Measurements from ENCODE around the gene TSPEAR.

TSPEAR gene

GRCh38 chr21:44682580-44683151 is 28.7 kb downstream of the TSPEAR start:
- no peak for TF ChIP-seq CTCF (IDR thresholded peaks at IDR 0.05; ENCODE audit: control insufficient read depth, extremely low read depth, insufficient read depth)
- no peak for DNase-seq (ENCODE audit: low read depth)
- no peak overlapping the region for H3K4me3 ChIP-seq (ENCODE audit: low read depth, low read length)

DNA sequence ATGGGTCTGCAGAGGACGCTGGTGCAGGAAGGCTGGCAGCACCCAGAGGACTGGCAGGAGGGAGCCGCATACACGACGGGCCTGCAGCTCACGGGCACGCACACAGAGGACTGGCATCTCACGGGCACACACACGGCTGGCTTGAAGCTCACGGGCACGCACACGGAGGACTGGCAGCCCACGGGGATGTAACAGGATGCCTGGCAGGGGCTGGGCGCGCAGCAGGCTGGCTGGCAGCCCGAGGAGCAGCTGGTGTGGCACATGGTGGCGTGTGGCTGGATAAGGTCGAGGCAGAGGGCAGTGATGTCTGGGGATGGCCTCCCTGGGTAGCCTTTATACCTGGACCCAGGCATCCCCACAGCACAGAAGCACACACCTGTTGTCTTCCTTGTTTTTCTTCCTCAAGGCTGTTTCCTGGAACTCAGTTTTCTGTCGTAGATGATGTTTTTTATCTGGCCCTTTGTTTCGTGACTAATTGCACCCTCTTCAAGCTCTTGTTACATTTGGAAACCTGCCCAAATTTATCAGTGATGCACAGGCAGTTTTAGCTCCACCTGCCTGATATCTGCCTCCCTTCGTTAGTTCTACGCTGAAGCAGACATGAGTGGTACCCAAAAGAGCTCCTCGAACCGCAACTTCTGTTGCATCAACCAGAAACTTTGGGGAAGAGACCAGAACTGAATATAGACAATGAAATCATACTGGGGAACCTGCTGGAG is 29.4 kb downstream of the TSPEAR start, which contains the start of gene KRTAP12-1:
KRTAP12-1 (minus strand) TSS at position 303 of the 719 bp plus-strand sequence; CDS start at position 263, 40 bp downstream.
- H3K4me3 ChIP-seq (ENCODE audit: low read depth, low read length), result no peak within 1 kb of the TSS
- DNase-seq (ENCODE audit: low read depth), result no peak
- no peak for TF ChIP-seq CTCF (IDR thresholded peaks at IDR 0.05; ENCODE audit: control insufficient read depth, extremely low read depth, insufficient read depth)

- no peak for DNase-seq (ENCODE audit: low read depth)
- TF ChIP-seq CTCF (IDR thresholded peaks at IDR 0.05; ENCODE audit: control insufficient read depth, extremely low read depth, insufficient read depth), result no peak
- no peak overlapping the region for H3K4me3 ChIP-seq (ENCODE audit: low read depth, low read length)
These were observed 30.2 kb downstream of the TSPEAR start for GRCh38 chr21:44681152-44681551.

DNA sequence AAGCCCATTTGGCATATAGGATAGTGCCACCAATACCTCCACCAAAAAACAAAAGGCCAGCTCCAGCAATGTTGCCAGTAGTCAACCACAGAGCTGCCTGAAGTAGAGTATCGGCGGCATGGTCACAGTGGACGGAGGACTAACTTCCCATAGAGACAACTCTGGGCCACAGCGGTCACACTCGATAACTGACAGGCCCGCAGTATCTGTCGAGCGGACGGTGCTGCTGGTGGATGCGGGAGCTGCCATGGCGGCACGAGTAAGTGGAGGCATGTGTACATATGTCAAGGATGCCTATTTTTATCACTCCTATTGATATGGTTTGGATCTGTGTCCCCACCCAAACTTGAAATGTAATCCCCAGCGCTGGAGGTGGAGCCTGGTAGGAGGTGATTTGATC is 33.5 kb downstream of the TSPEAR start:
- no peak for DNase-seq (ENCODE audit: low read depth)
- TF ChIP-seq CTCF (IDR thresholded peaks at IDR 0.05; ENCODE audit: control insufficient read depth, extremely low read depth, insufficient read depth), result no peak
- H3K4me3 ChIP-seq (ENCODE audit: low read depth, low read length), result no peak overlapping the region

DNA sequence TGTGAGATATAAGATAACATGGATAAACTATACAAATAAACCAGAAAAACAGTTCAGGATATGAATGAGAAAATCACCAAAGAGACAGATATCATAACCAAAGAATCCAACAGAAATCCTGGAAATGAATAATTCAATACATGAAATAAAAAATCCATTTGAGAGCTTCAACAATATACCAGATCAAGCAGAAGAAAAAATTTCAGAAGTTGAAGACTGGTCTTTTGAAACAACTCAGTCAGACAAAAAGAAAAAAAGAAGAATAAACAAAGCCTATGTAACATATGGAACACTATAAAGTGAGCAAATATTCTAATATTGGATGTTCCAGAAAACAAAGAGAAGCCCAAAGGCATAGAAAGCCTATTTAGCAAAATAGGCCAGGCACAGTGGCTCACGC is 39.5 kb downstream of the TSPEAR start:
- no peak for DNase-seq (ENCODE audit: low read depth)
- no peak overlapping the region for H3K4me3 ChIP-seq (ENCODE audit: low read depth, low read length)
- no peak for TF ChIP-seq CTCF (IDR thresholded peaks at IDR 0.05; ENCODE audit: control insufficient read depth, extremely low read depth, insufficient read depth)

DNA sequence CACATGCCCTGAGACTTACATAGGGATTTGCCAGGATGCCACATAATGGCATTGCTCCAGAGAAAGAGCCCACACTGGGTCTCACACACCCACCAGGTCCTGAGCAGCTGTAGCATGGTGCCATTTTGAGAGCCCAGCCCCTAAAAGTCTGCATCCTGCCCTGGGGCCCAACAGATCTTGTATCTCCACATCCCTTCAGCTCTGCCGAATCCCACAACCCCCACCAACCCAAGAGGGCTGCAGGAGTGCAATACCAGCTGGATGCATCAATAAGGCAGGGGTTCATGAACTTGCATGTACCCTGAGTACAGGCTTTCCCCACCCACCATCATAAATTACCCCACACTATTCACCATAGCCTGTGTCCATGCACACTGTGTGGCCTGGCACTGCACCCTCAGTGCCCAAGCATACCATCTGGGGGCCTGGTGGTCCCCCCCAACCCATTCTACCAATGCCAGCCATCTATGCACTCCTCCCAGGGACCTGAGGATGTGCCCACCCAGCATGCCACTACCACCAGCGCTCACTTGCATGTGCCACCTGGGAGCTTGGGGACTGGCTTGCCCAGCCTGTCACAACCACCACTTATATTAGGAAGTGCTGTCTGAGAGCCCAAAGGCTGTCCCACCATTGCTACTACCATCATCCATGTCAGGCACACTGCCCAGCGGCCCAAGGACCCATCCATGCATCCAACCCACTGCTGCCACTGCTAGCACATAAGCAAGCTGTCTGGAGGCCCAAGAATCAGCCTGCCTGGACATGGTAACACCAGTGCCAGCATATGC is 40.5 kb downstream of the TSPEAR start:
- no peak for DNase-seq (ENCODE audit: low read depth)
- no peak overlapping the region for H3K4me3 ChIP-seq (ENCODE audit: low read depth, low read length)
- no peak for TF ChIP-seq CTCF (IDR thresholded peaks at IDR 0.05; ENCODE audit: control insufficient read depth, extremely low read depth, insufficient read depth)

All from LNCaP clone FGC (cell line).